NB4 (cell line): ENCODE results near the gene KPNA4.

ENCODE experiments used
- DNase-seq: peaks from one replicate; pipeline ENCODE4 v3.0.0; 2010; ENCODE audit warnings: low read depth
- H3K4me3 ChIP-seq: one replicate; pipeline ENCODE4 v1.5.1; 2011; ENCODE audit warnings: mild to moderate bottlenecking, low read depth, low read length, moderate library complexity
- MYC ChIP-seq: IDR thresholded peaks from 2 replicates; pipeline ENCODE4 v1.6.1; 2011; ENCODE audit warnings: low read depth, low read length
- POLR2A ChIP-seq: IDR thresholded peaks from 2 replicates; pipeline ENCODE4 v1.6.1; 2011; ENCODE audit warnings: mild to moderate bottlenecking; ENCODE audit not compliant: insufficient read length; ENCODE audit errors: extremely low read depth
- TF ChIP-seq, protein P1 (sequence below): IDR thresholded peaks from one replicate; pipeline ENCODE4 v1.5.1; 2012; ENCODE audit warnings: low read depth, low read length
- TF ChIP-seq, protein P2 (sequence below): IDR thresholded peaks from 2 replicates; pipeline ENCODE4 v1.6.1; 2011; ENCODE audit warnings: low read depth, low read length

KPNA4 gene

DNA sequence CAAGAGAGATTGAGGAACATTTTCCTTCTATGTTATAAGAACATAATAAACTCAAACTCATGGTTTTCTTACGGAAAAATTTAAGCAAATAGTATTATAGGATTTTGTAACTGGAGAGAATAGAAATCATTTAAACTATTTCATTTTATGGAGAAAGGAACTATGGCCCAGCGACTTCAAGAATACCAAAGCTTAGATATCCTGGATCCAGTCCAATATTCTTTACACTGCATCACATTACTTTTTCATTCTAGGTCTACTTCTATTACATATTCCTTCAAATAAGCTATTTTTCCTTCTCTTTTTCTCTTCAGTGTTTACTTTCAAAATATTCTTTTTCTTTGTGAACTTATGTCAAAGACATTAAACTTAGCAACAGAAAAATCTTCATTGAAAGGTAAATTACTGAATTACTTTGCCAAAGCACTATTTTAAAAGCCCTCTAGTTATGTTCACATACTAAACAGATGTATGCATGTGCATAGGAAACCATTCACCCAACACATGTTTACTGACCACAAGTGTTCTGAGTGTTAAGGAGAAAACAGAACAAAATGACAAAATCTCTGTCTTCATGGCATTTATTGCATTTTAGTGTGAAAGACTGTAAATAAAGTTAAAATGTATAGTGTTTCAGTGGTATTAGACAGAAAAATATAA is 20.4 kb downstream of the KPNA4 start:
- TF ChIP-seq, protein P1, sequence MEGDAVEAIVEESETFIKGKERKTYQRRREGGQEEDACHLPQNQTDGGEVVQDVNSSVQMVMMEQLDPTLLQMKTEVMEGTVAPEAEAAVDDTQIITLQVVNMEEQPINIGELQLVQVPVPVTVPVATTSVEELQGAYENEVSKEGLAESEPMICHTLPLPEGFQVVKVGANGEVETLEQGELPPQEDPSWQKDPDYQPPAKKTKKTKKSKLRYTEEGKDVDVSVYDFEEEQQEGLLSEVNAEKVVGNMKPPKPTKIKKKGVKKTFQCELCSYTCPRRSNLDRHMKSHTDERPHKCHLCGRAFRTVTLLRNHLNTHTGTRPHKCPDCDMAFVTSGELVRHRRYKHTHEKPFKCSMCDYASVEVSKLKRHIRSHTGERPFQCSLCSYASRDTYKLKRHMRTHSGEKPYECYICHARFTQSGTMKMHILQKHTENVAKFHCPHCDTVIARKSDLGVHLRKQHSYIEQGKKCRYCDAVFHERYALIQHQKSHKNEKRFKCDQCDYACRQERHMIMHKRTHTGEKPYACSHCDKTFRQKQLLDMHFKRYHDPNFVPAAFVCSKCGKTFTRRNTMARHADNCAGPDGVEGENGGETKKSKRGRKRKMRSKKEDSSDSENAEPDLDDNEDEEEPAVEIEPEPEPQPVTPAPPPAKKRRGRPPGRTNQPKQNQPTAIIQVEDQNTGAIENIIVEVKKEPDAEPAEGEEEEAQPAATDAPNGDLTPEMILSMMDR = no peak
- TF ChIP-seq, protein P2, sequence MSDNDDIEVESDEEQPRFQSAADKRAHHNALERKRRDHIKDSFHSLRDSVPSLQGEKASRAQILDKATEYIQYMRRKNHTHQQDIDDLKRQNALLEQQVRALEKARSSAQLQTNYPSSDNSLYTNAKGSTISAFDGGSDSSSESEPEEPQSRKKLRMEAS = no peak
- TF ChIP-seq MYC (no peak), POLR2A (no peak)
- DNase-seq = no peak
- H3K4me3 ChIP-seq = no peak overlapping the region

DNA sequence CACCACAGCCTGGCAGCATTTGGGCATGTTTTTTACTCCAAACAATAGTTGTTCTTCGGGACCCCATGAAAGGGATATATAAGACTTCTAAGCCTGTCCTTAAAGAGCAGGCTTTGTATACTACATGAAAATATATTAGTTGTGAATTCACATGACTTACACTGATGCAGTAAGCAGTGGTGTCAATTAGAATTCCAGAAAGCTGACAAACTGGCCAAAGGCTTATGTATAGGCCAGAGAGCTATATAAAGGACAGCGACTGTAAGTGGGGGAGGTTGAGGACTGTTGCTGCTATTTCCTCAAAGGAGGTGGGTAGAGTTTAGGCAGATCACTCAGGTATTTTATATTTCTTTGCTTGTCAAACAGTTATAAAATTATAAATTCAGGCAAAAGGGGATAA is 24.8 kb downstream of the KPNA4 start:
- no peak overlapping the region for H3K4me3 ChIP-seq
- DNase-seq = no peak
- TF ChIP-seq POLR2A (no peak), MYC (no peak)
- TF ChIP-seq, protein P1 = no peak
- TF ChIP-seq, protein P2 = no peak

DNA sequence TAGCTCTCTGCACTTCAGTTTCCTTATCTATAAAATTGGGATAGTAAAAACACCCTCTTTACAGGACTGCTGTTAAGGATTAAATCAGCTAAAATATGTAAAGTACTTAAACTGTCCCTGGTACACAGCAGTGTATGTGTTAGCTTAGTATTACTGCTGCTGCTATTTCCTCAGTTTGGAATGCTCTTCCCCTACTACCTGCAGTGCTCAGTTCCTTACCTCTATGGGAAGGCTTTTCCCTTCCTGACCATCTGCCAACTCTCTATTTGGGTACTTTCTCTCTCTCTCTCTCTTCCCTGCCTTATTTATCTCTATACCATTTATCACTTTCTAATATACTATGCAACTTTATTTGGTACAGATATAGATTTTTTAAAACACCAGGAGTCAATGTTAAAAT is 26.5 kb downstream of the KPNA4 start:
- no peak overlapping the region for H3K4me3 ChIP-seq
- DNase-seq = no peak
- TF ChIP-seq MYC (no peak), POLR2A (no peak)
- TF ChIP-seq, protein P2 = no peak
- TF ChIP-seq, protein P1 = no peak

DNA sequence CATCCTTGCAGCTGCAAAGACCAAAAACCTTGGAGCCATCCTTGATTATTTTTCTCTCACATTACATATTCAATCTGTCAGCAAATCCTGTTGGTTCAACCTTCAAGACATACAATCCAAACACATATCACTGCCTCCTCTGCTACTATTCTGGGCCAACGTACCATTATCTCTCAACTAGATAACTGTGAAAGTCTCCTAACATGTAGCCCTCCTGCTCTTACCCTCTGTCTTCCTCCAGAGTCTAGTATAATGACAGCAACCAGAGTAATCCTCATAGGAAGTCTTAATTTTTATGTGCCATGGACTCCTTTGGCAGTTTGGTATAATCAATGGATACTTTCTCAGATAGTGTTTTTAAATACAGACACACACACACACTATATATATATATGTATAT is 27.6 kb downstream of the KPNA4 start:
- H3K4me3 ChIP-seq = no peak overlapping the region
- no peak for DNase-seq
- TF ChIP-seq POLR2A (no peak), MYC (no peak)
- TF ChIP-seq, protein P2 = no peak
- TF ChIP-seq, protein P1 = no peak

DNA sequence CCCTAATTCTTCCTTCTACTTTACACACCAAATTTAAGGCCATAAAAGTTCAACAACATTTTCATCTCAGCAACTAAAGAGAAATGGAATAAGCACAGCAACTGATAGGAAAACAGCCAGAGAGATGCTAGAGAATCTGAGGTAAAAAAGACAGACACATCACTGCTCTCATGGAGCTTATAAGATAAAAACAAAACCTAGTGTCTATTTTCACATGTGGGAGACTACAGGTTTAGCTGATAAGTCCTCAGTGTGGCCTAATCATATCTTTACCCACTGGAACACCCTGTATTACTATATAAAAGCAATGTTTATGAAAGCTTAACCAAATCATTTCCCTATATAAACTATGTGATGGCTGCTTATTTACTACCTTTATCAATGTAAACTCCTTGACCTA is 33.0 kb downstream of the KPNA4 start:
- TF ChIP-seq, protein P1 = no peak
- TF ChIP-seq POLR2A (no peak), MYC (no peak)
- TF ChIP-seq, protein P2 = no peak
- no peak for DNase-seq
- H3K4me3 ChIP-seq = no peak overlapping the region
